Fibroblast of lung (primary cell): ENCODE measurements around the gene RWDD4.

Experiments
- EZH2 ChIP-seq: IDR thresholded peaks from 2 replicates; pipeline ENCODE4 v1.5.1; 2012; ENCODE audit warnings: low read length, control low read depth, mild to moderate bottlenecking; ENCODE audit errors: missing control alignments
- TF ChIP-seq, protein P1 (sequence below), 2 donors: IDR thresholded peaks in 1 of 2; conservative IDR thresholded peaks in 1 of 2; 1 replicate in 1 of 2; 2 replicates in 1 of 2; pipeline ENCODE4 v1.5.1; 2011 to 2012; ENCODE audit warnings: low read length in 2 of 2, control low read depth in 1 of 2, inconsistent platforms in 1 of 2, low read depth in 1 of 2, mild to moderate bottlenecking in 1 of 2

DNA sequence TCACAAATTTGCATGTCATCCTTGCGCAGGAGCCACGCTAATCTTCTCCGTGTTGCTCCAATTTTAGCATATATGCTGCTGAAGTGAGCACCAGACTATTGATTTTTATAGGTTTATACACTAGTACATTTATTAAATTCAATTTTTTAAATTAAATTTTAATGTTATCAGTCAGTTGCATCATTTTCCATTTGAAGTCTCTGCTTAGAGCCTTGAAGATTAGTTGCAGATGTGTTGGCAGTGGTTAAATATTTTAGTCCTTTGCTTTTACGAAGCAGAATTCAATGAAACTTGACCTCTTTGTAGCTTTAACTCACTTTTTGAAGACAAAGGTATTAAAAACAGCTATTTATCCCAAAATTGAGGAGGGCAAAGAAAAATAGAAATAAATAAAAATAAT is 16.6 kb upstream of the RWDD4 start:
- TF ChIP-seq, protein P1, sequence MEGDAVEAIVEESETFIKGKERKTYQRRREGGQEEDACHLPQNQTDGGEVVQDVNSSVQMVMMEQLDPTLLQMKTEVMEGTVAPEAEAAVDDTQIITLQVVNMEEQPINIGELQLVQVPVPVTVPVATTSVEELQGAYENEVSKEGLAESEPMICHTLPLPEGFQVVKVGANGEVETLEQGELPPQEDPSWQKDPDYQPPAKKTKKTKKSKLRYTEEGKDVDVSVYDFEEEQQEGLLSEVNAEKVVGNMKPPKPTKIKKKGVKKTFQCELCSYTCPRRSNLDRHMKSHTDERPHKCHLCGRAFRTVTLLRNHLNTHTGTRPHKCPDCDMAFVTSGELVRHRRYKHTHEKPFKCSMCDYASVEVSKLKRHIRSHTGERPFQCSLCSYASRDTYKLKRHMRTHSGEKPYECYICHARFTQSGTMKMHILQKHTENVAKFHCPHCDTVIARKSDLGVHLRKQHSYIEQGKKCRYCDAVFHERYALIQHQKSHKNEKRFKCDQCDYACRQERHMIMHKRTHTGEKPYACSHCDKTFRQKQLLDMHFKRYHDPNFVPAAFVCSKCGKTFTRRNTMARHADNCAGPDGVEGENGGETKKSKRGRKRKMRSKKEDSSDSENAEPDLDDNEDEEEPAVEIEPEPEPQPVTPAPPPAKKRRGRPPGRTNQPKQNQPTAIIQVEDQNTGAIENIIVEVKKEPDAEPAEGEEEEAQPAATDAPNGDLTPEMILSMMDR (conservative IDR thresholded peaks at IDR 0.05 in 1 of 2, IDR thresholded peaks at IDR 0.05 in 1 of 2; ENCODE audit: low read depth in 1 of 2, low read length in 2 of 2), result no peak
- TF ChIP-seq EZH2, result no peak
